Prostate gland (tissue), 2 donors: ENCODE measurements around the gene KRT76. TPM values are rescaled to one million over a fixed set of nuclear protein-coding genes. Genes with fewer than 3 reads are reported as not detected.

ENCODE experiments used
- DNase-seq: peaks from one replicate; pipeline ENCODE4 v3.0.0-alpha.2; 2019; ENCODE audit warnings: low spot score
- H3K27ac ChIP-seq, 2 donors: fragments of 200-600 bp; sonication (generic); 2 replicates each; pipeline ENCODE4 v1.5.1; 2017 to 2019
- H3K27me3 ChIP-seq: fragments of 200-600 bp; sonication (generic); replicated peaks from 2 replicates; pipeline ENCODE4 v1.5.1; 2019; ENCODE audit not compliant: insufficient read depth
- H3K36me3 ChIP-seq, 2 donors: fragments of 200-600 bp; sonication (generic); 1 replicate in 1 of 2; 2 replicates in 1 of 2; pipeline versions ENCODE4 v1.5.1 to v1.8.1; 2017 to 2019
- H3K4me1 ChIP-seq: fragments of 200-600 bp; sonication (generic); replicated peaks from 2 replicates; pipeline ENCODE4 v1.5.1; 2019
- H3K4me3 ChIP-seq, 2 donors: fragments of 200-600 bp; sonication (generic); 2 replicates each; pipeline ENCODE4 v1.5.1; 2017 to 2019
- H3K9me3 ChIP-seq: fragments of 200-600 bp; sonication (generic); 2 replicates; pipeline ENCODE4 v1.5.1; 2017
- POLR2A ChIP-seq: fragments of 450-650 bp; IDR thresholded peaks from one replicate; pipeline ENCODE4 v1.6.1; 2016; ENCODE audit warnings: antibody characterized with exemption, mild to moderate bottlenecking
- POLR2AphosphoS5 ChIP-seq: sonication (generic); formaldehyde crosslinking; IDR thresholded peaks from one replicate; pipeline ENCODE4 v1.6.1; 2017; ENCODE audit warnings: antibody characterized with exemption
- WGBS: methylation state at CpG from one replicate; pipeline ENCODE4 v1.1.5; 2018; 5-methylcytosine and 5-hydroxymethylcytosine counted together
- intact Hi-C: fragments of 100-400 bp; cut with DNase I; formaldehyde crosslinking; loops from one replicate; pipeline ENCODE4 v1.14.2; 2022
- total RNA-seq, 2 donors: library from RNA; depleted of rRNA; stranded (reverse); fragments of >200 nt; gene quantifications; one replicate each; pipeline ENCODE4 v1.1.0, GENCODE V29; 2016
- TF ChIP-seq, protein P1 (sequence below), 4 experiments: fragments of 200-600 bp in 2 of 4; fragments of 450-650 bp in 2 of 4; sonication (generic) in 2 of 4; IDR thresholded peaks; 1 replicate in 3 of 4; 2 replicates in 1 of 4; pipeline ENCODE4 v1.5.1; 2016 to 2019; ENCODE audit warnings: antibody characterized with exemption in 4 of 4, mild to moderate bottlenecking in 2 of 4, moderate library complexity in 2 of 4

The KRT76 gene
- total RNA-seq, 2 donors from 2014 or later = not detected

DNA sequence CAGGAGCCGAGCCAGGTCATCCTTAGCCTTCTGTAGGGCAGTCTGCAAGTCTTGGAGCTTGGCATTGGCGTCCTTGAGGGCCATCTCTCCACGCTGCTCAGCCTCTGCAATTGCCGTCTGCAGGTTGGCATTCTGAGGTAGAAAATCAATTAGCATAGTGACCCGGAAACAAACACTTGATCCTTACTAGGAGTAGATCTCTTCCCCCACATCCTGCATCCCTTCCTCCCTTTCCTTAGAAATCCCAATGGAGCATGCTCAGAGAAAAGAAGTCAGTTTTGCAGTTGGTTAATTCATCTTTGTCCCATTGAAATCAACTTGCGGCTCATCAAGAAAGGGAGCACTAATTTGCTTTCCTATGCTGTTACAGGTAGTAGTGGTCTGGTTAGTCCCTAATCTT, 6.1 kb downstream of the KRT76 start:
- intact Hi-C loops = no loop called here
- Histone ChIP-seq H3K27me3 (peaks cover 2% of the 10 kb centered on the region), H3K9me3 (no peaks in the 10 kb centered on the region), H3K27ac (no peak overlapping the region), H3K4me1 (no peaks in the 10 kb centered on the region), H3K4me3 (no peak overlapping the region), H3K36me3 (no peaks in the 10 kb centered on the region)
- TF ChIP-seq, protein P1, sequence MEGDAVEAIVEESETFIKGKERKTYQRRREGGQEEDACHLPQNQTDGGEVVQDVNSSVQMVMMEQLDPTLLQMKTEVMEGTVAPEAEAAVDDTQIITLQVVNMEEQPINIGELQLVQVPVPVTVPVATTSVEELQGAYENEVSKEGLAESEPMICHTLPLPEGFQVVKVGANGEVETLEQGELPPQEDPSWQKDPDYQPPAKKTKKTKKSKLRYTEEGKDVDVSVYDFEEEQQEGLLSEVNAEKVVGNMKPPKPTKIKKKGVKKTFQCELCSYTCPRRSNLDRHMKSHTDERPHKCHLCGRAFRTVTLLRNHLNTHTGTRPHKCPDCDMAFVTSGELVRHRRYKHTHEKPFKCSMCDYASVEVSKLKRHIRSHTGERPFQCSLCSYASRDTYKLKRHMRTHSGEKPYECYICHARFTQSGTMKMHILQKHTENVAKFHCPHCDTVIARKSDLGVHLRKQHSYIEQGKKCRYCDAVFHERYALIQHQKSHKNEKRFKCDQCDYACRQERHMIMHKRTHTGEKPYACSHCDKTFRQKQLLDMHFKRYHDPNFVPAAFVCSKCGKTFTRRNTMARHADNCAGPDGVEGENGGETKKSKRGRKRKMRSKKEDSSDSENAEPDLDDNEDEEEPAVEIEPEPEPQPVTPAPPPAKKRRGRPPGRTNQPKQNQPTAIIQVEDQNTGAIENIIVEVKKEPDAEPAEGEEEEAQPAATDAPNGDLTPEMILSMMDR (IDR thresholded peaks at IDR 0.05) = no peak
- TF ChIP-seq POLR2A (no peak), POLR2AphosphoS5 (no peak)
- no peak for DNase-seq
- WGBS = 90% methylated on average over 6 of the region's 6 CpGs

DNA sequence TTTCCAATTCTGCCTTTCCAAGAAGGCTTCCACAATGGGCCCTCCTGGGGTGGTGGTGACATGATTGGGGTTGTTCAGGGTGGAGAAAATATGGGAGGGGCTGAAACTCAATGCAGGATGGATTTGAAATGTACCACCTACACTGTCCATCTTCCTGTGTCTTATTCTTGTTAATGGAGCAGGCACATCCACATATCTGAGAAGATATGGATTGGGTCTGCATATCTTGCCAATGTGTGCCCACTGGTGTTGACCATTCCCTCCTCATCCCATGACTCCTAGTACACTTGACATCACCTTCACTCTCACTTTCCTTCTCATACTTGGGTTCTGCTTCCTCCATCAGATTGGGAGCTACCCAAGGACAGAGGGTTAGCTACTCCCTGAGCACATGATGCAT, 7.2 kb downstream of the KRT76 start:
- no peaks in the 10 kb centered on the region for H3K36me3 ChIP-seq
- no peaks in the 10 kb centered on the region for H3K4me1 ChIP-seq
- H3K27me3 ChIP-seq = peaks cover 2% of the 10 kb centered on the region
- H3K27ac ChIP-seq = no peak overlapping the region
- no peak for DNase-seq
- no peak overlapping the region for H3K4me3 ChIP-seq
- no peak for TF ChIP-seq POLR2A
- TF ChIP-seq POLR2AphosphoS5 = no peak
- TF ChIP-seq, protein P1 (IDR thresholded peaks at IDR 0.05) = no peak
- H3K9me3 ChIP-seq = no peaks in the 10 kb centered on the region
- intact Hi-C loops = no loop called here

DNA sequence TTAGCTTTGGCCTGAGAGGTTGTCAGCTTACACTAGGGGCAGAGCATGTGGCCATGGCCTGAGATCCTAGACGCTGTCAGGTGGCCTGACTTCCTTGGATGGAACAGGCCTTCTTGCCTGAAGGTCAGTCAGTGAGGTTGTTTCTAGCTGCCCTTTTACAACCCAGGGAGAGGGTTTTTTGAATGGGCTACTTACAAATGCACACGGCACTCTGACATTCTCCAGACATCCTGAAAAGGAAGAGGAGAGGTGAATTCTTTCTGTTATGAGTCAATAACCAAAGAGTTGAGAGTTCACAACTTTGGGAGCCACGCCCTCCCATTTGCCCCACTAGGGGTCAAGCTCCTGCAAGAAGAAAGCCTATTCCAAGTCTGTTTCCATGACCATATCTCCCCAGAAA, 7.8 kb downstream of the KRT76 start:
- Histone ChIP-seq H3K27me3 (peaks cover 2% of the 10 kb centered on the region), H3K27ac (no peak overlapping the region), H3K9me3 (no peaks in the 10 kb centered on the region), H3K4me1 (no peaks in the 10 kb centered on the region), H3K4me3 (no peak overlapping the region), H3K36me3 (no peaks in the 10 kb centered on the region)
- 78% methylated on average over 3 of the region's 3 CpGs for WGBS
- intact Hi-C loops = no loop called here
- TF ChIP-seq, protein P1 (IDR thresholded peaks at IDR 0.05) = no peak
- no peak for DNase-seq

DNA sequence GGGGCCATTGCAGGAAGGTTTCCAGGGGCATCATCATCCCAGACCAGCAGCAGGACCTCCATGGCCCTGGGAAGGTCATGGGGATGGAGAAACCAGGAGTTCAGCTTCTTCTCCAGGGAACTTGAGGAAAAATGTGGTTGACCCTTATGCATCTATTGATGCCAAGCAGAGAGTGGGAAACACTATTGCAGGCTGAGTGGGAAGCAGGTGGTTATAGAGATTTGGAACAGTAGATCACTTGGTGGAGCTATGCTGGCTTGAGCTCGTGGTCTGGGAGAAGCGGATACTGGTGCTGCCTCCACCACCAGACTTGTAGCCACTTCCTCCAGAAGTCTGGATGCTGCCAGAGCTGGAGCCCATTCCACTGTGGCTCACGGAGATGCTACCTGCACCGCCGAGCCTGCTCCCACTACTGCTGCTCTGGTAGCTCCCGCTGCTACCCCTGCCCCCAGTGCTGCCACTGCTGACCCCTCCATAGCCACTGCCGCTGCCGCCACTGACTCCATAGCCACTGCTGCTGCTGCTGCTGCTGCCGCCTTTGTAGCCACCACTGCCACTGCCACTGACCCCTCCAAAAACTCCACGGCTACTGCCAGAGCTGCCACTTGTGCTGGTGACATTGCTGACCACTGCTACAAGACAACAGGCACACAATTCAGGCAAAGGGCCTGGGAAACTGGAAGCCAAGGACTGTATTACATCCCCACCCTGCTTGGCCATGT, 8.5 kb downstream of the KRT76 start:
- Histone ChIP-seq H3K27ac (no peak overlapping the region), H3K36me3 (no peaks in the 10 kb centered on the region), H3K27me3 (no peaks in the 10 kb centered on the region), H3K4me1 (no peaks in the 10 kb centered on the region), H3K9me3 (no peaks in the 10 kb centered on the region), H3K4me3 (no peak overlapping the region)
- no peak for DNase-seq
- intact Hi-C loops = no loop called here
- WGBS = 86% methylated on average over 10 of the region's 10 CpGs
- TF ChIP-seq, protein P1 (IDR thresholded peaks at IDR 0.05) = no peak
- TF ChIP-seq POLR2AphosphoS5 = no peak
- TF ChIP-seq POLR2A = no peak

DNA sequence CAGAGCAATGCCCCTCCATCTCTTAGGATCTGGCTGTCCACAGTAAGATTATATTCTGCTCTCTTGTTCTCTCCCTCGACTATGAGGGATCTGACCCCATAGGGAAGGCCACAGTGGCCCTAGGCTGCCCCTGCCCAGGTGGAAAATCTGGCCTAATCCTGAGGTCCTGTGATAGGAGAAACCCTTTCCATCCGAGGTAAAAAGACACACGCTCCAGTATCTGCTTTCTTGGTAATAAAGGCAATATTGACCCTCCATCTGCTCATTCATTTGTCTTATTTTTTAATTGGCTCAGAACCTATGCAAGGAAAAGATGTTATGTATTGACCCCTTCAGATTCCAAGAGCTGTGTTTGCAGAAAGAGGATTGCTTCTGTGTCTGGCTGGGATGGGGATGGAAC, 9.7 kb downstream of the KRT76 start:
- Histone ChIP-seq H3K4me3 (no peak overlapping the region), H3K36me3 (no peaks in the 10 kb centered on the region), H3K27me3 (no peaks in the 10 kb centered on the region), H3K4me1 (no peaks in the 10 kb centered on the region), H3K27ac (no peak overlapping the region), H3K9me3 (no peaks in the 10 kb centered on the region)
- intact Hi-C loops = no loop called here
- TF ChIP-seq POLR2AphosphoS5 = no peak
- no peak for TF ChIP-seq POLR2A
- TF ChIP-seq, protein P1 (IDR thresholded peaks at IDR 0.05) = no peak
- no peak for DNase-seq
- WGBS = 57% methylated on average over 3 of the region's 3 CpGs
